COLO668 (cell line): ENCODE measurements around the gene SH2D1B.
A peak's percentile ranks its signal among the peaks of the same experiment; 100 is the strongest.
"Not testable (repeated sequence)": the region's sequence is repeated elsewhere in the genome, so short reads cannot be mapped to it uniquely, and the experiment has no call there.

Experiments
- DNase-seq: peaks from one replicate; lab custom pipeline; 2025; ENCODE audit not compliant: unreplicated experiment; lab: John Stamatoyannopoulos, UW

The SH2D1B gene, protein sequence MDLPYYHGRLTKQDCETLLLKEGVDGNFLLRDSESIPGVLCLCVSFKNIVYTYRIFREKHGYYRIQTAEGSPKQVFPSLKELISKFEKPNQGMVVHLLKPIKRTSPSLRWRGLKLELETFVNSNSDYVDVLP

GRCh38 chr1:162412002-162412401, at the start of gene SH2D1B:
SH2D1B (minus strand) TSS chr1:162412136; CDS start chr1:162412016, 120 bp downstream.
- DNase-seq = no peak

- DNase-seq = peak; percentile 21
These were observed 46.3 kb upstream of the SH2D1B start for GRCh38 chr1:162458236-162458635.

GRCh38 chr1:162456323-162456722, 44.4 kb upstream of the SH2D1B start:
- DNase-seq = no peak

DNA sequence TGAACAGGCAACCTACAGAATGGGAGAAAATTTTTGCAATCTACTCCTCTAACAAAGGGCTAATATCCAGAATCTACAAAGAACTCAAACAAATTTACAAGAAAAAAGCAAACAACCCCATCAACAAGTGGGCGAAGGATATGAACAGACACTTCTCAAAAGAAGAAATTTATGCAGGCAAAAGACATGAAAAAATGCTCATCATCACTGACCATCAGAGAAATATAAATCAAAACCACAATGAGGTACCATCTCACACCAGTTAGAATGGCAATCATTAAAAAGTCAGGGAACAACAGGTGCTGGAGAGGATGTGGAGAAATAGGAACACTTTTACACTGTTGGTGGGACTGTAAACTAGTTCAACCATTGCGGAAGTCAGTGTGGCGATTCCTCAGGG, 42.4 kb upstream of the SH2D1B start:
- DNase-seq = not testable (repeated sequence)

- DNase-seq = no peak
These were observed 35.0 kb upstream of the SH2D1B start for GRCh38 chr1:162446946-162447345.

- DNase-seq = no peak
These were observed 33.0 kb upstream of the SH2D1B start for GRCh38 chr1:162444903-162445302.

- DNase-seq = not testable (repeated sequence)
These were observed 21.2 kb upstream of the SH2D1B start for GRCh38 chr1:162432977-162433713.

GRCh38 chr1:162430583-162430982, 18.6 kb upstream of the SH2D1B start:
- DNase-seq = no peak

- DNase-seq = no peak
These were observed 10.9 kb upstream of the SH2D1B start for GRCh38 chr1:162422662-162423375.

GRCh38 chr1:162421258-162422164, 9.6 kb upstream of the SH2D1B start:
- DNase-seq = no peak

- no peak for DNase-seq
These were observed 8.2 kb upstream of the SH2D1B start for GRCh38 chr1:162420120-162420519.

DNA sequence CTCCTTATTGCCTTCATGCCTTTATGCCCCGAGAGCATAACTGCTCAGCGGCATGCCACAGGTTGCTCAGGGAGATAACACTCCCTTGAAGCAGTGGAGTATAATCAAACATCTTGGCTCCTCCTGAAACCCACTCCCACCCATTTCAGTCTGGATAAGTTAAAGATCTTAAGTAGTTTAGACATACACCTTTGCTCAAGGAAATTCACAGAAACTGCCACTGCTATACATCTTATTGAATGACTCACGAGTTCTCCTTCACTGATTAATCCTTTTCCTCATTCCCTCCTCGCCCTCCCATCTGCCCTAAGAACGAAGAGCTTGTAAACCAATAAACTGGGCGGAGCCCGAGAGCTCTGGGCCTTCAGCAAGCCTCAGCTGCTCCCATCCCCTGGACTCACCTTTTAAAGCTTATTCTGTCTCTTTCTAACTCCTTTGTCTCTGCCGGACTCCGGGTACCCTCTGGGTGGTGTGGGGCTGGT, 7.6 kb upstream of the SH2D1B start:
- not testable (repeated sequence) for DNase-seq

GRCh38 chr1:162418584-162418983, 6.6 kb upstream of the SH2D1B start:
- not testable (repeated sequence) for DNase-seq

GRCh38 chr1:162417650-162418049, 5.7 kb upstream of the SH2D1B start:
- no peak for DNase-seq

DNA sequence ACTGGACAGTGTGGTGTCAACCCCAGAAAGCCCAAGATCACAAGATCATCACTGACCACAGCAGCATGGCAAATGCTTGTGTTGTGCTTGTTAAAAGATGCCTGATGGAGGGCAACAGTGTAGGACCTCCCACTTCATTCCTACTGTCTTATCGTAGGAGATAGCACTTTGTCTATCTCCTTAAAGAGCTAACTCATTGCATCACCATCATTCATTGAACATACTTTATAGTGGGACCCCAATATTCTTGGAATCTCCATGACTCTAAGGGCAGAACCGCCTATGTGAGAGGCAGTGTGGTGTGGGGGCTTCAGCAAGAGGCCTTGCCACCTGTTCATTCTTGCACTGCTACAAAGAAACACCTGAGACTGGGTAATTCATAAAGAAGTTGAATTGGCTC, 5.0 kb upstream of the SH2D1B start:
- no peak for DNase-seq

DNA sequence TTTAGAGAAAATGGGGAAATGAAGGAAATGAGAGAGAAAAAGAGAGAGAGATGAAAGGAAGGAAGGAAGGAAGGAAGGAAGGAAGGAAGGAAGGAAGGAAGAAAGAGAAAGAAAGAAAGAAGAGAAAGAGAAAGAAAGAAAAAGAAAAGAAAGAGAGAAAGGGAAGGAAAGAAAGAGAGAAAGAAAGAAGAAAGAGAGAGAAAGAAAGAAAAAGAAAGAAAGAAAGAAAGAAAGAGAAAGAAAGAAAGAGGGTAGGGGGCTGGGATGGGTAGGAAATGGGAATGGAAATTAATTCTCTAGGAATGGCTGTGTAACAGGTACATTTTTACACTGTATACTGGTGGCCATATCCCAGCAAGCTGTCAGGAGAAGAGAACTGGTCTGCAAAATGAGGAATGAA, 4.3 kb upstream of the SH2D1B start:
- DNase-seq = no peak

- no peak for DNase-seq
These were observed 4.4 kb downstream of the SH2D1B start for GRCh38 chr1:162407539-162407938.

GRCh38 chr1:162406811-162407210, 5.1 kb downstream of the SH2D1B start:
- DNase-seq = no peak

GRCh38 chr1:162405800-162406199, 6.1 kb downstream of the SH2D1B start:
- DNase-seq = no peak

DNA sequence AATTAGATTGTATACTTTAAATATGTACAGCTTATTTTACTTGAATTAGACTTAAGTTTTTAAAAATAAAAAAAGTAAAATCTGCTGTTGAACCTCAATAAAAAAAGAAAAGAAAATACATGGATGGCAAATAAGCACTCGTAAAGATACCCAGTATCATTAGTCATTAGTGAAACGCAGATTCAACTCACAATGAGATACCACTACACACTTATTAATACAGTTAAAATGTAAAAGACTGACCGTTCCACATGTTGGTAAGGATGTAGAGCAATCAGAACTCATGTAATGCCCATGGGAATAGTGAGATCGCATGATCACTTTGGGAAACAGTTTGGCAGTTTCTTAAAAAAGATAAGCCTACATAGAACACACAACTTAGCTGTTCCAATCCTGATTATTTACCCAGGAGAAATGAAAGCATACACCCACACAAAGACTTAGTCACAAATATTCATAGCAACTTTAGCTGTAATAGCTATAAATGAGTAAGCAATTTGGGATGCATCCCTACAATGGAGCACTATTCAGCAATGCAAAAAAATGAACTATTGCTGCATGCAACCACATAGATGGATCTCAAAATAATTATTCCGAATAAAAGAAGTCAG, 7.3 kb downstream of the SH2D1B start:
- DNase-seq = no peak
